Measurements from ENCODE around the gene SLC2A3. TPM values are rescaled to one million over a fixed set of nuclear protein-coding genes. Genes with fewer than 3 reads are reported as not detected.
"Not testable (repeated sequence)": the region's sequence is repeated elsewhere in the genome, so short reads cannot be mapped to it uniquely, and the experiment has no call there.

SLC2A3 gene
- total and polyA plus RNA-seq, 2 donors (not counting 3 experiments of a cell fraction or from before 2014, with no cell fraction given): 13.9 to 20.8 TPM

DNA sequence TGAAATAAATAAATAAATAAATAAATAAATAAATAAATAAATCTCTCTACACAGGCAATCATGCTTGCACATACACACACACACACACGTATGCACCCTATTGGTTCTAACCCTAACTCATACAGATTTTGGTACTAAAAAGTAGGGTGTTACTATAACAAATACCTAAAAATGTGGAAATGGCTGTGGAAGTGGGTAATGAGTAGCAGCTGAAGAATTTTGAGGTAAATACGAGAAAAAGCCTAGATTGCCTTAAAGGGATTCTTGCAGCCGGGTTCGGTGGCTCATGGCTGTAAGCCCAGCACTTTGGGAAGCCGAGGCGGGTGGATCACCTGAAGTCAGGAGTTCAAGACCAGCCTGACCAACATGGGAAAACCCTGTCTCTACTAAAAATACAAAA lies 15.7 kb upstream of the SLC2A3 start:
- DNase-seq (ENCODE audit: low read depth, low spot score): no peak
- no peak overlapping the region for H3K4me2 ChIP-seq (ENCODE audit: insufficient read depth, low read length)
- no peak overlapping the region for H3K27ac ChIP-seq (ENCODE audit: insufficient read depth, low read depth, low read length)
- no peak overlapping the region for H3K4me3 ChIP-seq (replicated peaks in 1 of 3; ENCODE audit: insufficient read depth in 1 of 3, low read depth in 1 of 3, low read length in 3 of 3)
- no peak overlapping the region for H3K9ac ChIP-seq (replicated peaks; ENCODE audit: extremely low read depth, insufficient read depth, low read length)
- H4K20me1 ChIP-seq (replicated peaks; ENCODE audit: control insufficient read depth, extremely low read depth, insufficient read depth, low read length): no peaks in the 10 kb centered on the region
- BruUV-seq (replicated peaks): no TSS peak
- ChIA-PET CTCF (interaction anchor here (1.4 kb wide), 1 partner anchor 14 kb away, joined by 6 read pairs; no protein-coding TSS in a partner anchor), POLR2A (no interaction called here)
- H2AFZ ChIP-seq (ENCODE audit: low read depth, low read length): no peak overlapping the region
- H3K9me3 ChIP-seq (replicated peaks; ENCODE audit: control insufficient read depth, insufficient read depth, low read length): no peaks in the 10 kb centered on the region
- H3K36me3 ChIP-seq (ENCODE audit: control insufficient read depth in 2 of 2, extremely low read depth in 1 of 2, insufficient read depth in 2 of 2, low read length in 2 of 2): no peaks in the 10 kb centered on the region
- H3K9me1 ChIP-seq (replicated peaks; ENCODE audit: control insufficient read depth, extremely low read depth, insufficient read depth, low read length): no peaks in the 10 kb centered on the region
- no peak for FAIRE-seq
- dilution Hi-C loops (cut with MboI; ENCODE audit: extremely low pct_ligation_motif_present, low sequenced_read_pairs): no loop called here
- TF ChIP-seq, protein P1, sequence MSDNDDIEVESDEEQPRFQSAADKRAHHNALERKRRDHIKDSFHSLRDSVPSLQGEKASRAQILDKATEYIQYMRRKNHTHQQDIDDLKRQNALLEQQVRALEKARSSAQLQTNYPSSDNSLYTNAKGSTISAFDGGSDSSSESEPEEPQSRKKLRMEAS (IDR thresholded peaks at IDR 0.05; ENCODE audit: insufficient read depth, insufficient read length): no peak
- no peaks in the 10 kb centered on the region for H3K27me3 ChIP-seq (ENCODE audit: control insufficient read depth in 2 of 2, insufficient read depth in 2 of 2, low read length in 2 of 2)
- H3K4me1 ChIP-seq (ENCODE audit: control insufficient read depth, extremely low read depth, insufficient read depth, low read length): no peaks in the 10 kb centered on the region
- intact Hi-C loops (cut with micrococcal nuclease): no loop called here
- no peaks in the 10 kb centered on the region for H3K79me2 ChIP-seq (ENCODE audit: control insufficient read depth, insufficient read depth, low read length)

DNA sequence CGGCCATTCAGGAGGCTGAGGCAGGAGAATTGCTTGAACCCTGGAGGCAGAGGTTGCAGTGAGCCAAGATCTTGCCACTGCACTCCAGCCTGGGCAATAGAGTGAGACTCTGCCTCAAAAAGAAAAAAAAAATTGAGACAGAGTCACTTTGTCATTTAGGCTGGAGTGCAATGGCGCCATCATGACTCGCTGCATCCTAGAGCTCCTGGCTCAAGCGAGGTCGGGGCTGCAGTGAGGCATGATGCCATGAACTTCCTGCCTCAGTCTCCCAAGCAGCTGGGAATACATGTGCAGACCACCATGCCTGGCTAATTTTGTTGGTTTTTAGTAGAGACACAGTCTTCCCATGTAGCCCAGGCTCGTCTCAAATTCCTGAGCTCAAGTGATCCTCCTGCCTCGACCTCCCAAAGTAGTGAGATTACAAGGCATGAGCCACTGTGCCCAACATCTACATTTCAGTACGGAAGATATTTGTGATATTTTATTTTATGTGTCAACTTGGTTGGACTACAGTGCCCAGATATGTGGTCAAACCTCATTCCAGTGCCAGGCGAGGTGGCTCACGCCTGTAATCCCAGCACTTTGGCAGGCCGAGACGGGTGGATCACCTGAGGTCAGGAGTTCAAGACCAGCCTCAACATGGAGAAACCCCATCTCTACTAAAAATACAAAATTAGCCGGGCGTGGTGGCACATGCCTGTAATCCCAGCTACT lies 14.4 kb upstream of the SLC2A3 start:
- H3K9ac ChIP-seq (replicated peaks; ENCODE audit: extremely low read depth, insufficient read depth, low read length); intact Hi-C loops (cut with micrococcal nuclease); POLR2A ChIA-PET; CTCF ChIA-PET; H3K4me2 ChIP-seq (ENCODE audit: insufficient read depth, low read length); H3K27me3 ChIP-seq (ENCODE audit: control insufficient read depth in 2 of 2, insufficient read depth in 2 of 2, low read length in 2 of 2); H3K79me2 ChIP-seq (ENCODE audit: control insufficient read depth, insufficient read depth, low read length); FAIRE-seq; dilution Hi-C loops (cut with MboI; ENCODE audit: extremely low pct_ligation_motif_present, low sequenced_read_pairs); H3K27ac ChIP-seq (ENCODE audit: insufficient read depth, low read depth, low read length); H3K4me3 ChIP-seq (replicated peaks in 1 of 3; ENCODE audit: insufficient read depth in 1 of 3, low read depth in 1 of 3, low read length in 3 of 3); H3K9me3 ChIP-seq (replicated peaks; ENCODE audit: control insufficient read depth, insufficient read depth, low read length); BruUV-seq (replicated peaks); H2AFZ ChIP-seq (ENCODE audit: low read depth, low read length); H3K9me1 ChIP-seq (replicated peaks; ENCODE audit: control insufficient read depth, extremely low read depth, insufficient read depth, low read length); H4K20me1 ChIP-seq (replicated peaks; ENCODE audit: control insufficient read depth, extremely low read depth, insufficient read depth, low read length); DNase-seq (ENCODE audit: low read depth, low spot score); H3K4me1 ChIP-seq (ENCODE audit: control insufficient read depth, extremely low read depth, insufficient read depth, low read length); H3K36me3 ChIP-seq (ENCODE audit: control insufficient read depth in 2 of 2, extremely low read depth in 1 of 2, insufficient read depth in 2 of 2, low read length in 2 of 2): not testable (repeated sequence)
